Stimulated activated naive CD4-positive, alpha-beta T cell (primary cell): ENCODE results near the gene SLC27A3.
A peak's percentile ranks its signal among the peaks of the same experiment; 100 is the strongest.

Source experiments
- DNase-seq, 6 experiments: peaks; one replicate each; lab custom pipeline; 2025; lab: John Stamatoyannopoulos, UW

Gene SLC27A3, protein sequence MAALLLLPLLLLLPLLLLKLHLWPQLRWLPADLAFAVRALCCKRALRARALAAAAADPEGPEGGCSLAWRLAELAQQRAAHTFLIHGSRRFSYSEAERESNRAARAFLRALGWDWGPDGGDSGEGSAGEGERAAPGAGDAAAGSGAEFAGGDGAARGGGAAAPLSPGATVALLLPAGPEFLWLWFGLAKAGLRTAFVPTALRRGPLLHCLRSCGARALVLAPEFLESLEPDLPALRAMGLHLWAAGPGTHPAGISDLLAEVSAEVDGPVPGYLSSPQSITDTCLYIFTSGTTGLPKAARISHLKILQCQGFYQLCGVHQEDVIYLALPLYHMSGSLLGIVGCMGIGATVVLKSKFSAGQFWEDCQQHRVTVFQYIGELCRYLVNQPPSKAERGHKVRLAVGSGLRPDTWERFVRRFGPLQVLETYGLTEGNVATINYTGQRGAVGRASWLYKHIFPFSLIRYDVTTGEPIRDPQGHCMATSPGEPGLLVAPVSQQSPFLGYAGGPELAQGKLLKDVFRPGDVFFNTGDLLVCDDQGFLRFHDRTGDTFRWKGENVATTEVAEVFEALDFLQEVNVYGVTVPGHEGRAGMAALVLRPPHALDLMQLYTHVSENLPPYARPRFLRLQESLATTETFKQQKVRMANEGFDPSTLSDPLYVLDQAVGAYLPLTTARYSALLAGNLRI

DNA sequence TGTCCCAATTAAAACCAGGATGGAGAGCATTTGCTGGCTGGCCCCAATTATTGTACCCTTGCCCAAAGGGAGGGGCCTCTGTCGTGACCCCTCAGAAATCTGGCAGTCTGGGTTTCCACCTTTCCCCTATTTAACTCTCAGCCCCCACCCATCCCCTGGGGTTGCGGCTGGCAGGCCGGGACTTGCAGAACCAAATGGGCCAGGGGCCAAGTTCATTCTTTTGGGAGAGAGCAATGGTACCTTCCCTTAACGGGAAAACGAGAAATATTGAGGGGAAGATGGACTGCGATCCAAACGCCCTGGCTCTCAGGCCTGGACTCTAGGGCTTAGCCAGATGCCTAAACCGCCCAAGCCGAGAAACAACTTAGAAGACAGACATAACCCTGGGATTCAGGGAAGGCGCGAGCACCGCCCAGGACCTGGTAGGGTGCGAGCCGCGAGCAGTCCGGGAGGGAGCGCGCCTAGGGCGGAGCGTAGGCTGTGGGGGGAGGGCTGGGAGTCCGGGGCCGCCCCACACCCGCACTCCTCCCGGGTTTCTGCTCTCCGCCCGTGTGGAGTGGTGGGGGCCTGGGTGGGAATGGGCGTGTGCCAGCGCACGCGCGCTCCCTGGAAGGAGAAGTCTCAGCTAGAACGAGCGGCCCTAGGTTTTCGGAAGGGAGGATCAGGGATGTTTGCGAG lies at the start of gene SLC27A3:
Gene SLC27A3 (plus strand): TSS at position 628 of the 678 bp plus-strand sequence. CDS start 91 bp downstream, outside the sequence.
- DNase-seq: peak in 2 of 6 experiments; percentile 9 to 36

DNA sequence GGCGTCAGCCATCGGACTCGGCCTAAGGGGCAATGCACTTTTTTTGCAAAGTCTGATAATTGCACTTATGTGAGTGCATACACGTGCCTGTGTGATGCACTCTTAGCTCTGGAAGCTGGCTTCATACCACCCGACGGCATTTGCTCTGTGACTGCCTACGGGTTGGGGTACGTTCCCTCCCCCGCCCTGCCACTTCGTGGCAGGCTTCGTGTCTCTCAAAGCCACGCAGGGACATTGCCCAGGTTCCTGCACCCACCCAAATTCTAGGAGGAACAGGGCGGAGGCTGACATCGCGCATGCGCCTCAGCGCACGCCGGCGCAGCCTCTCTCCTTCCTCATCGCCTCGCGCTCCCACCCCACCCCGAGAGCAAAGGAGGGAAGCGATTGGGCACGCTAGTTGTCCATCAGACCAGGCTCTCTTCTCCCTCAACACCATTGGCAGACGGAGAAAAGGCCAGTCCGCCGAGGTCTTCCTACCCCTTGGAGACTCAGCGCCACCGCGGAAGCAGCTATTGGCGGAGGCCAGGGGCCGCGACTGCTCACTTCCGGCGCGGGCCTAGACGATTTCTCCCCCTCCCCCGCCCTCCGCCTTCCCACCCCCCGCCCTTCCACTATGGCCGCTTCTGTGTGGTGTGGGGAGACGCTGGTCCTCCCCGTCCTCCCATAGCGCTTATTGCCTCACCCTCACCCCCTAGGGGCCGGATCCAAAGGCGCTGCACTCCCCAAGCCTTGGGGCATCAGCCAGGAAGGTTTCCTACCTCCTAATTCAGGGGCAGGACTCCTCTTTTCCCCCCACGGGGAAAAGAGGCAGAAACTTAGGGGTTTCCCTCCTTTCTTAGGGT lies 47.5 kb upstream of the SLC27A3 start, which contains the start of gene INTS3:
Gene INTS3 (plus strand): TSS at position 588 of the 842 bp plus-strand sequence. CDS start 585 bp downstream, outside the sequence.
- peak; percentile 94 to 99 (median 99) for DNase-seq

DNA sequence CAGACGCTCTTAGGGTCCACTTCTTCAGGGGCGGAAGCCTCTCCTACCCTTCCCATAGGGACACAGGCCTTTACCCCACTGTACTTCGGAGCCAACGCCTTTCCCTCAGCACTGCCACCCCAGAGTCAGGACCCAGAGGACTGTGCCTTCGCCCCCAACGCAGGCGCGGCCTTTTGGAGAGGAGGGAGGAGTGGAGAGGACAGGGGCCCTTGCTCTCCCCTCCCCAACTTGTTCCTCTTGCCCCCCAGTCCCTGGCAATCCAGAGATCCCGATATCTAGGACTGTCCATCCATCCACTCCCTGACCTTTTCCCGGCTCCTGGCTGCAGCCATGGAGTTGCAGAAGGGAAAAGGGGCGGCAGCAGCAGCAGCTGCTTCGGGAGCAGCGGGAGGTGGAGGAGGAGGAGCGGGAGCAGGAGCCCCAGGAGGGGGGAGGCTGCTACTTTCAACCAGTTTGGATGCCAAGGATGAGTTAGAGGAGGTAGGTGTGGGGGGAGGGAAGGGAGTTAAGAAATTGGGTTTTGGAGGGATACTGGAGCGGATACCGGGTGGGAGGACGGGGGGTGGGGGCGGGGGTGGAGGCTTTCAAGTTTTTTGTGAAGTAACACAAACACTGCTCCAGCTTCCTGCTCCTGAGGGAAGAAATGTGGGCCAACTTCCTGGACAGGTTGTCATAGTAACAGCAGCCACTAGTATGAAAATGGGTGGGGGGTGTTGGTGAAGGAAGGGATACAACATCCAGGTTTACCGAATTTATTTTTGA lies 46.7 kb upstream of the SLC27A3 start:
- peak in 1 of 6 experiments; percentile 30 for DNase-seq

DNA sequence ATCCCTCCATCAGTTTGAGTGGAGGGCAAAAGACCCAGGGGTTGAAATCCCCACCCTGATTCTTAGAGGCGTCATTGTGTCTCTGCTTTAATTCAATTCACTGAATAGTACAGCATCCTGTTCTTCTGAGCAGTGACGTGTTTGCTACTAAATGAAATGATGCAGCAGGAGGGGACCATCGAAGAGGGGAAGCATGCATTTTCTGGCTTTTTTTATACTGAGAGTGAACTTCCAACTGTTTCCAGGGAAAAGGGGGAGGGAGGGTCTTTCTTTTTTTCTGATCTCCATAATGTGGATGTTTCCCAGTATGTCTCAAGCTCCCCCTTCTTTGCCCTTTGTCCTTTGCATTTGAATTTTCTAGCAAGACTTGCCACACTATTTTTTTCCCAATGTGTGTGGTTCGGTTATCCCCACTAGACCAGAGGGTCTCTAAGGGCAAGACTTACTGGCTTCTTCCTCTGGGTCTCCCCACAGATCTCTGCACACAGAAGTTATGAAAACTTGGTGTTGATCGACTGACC lies 44.7 kb upstream of the SLC27A3 start:
- DNase-seq: no peak

DNA sequence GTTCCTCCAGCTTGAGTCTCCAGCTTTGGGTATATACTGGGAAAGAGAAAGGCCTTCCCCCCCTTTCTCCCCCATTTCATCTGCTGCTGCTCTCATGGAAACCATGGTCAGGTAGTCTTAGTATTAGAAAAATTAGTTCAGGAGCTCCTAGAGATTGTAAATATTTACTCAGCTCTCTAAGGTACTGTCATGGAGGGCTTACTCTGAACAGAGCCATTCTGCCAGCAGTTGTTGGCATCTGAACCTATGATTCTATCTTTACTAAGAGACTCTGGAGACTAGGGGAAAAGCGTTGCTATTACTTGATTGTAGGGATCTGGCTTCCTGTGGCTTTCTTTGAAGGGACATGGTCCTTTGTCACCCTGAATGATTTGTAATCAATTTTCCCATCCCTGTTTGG lies 41.2 kb upstream of the SLC27A3 start:
- DNase-seq: no peak

DNA sequence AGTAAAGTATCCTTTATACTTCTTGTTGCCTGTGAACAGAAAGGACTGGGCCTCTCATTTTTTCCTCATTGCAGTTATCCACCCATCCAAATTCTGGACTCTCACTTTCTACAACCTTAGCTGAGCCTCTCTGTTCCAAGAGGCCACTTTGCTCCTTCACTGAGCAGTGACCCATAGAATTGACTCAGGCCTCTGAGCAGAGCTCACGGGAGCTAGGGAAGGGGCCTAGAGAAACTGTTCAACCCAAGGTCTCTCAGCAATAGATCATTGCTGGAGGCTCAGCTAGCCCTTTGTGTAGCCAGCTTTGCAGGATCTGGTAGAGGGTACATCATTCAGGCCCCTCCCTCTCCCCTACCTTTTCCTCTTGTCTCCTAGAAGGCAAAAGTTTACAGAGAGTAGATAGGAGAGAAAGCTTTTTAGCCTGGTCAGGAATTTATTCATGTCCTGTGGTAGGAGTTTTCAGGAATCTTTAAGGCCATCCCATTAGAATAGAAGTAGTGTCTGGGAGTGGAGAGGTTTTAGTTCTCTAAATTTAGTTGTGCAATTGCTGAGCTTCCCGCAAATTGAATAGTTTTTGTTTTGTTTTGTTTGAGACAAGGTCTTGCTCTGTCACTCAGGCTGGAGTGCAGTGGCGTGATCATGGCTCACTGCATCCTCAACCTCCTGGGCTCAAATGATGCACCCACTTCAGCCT lies 40.7 kb upstream of the SLC27A3 start:
- DNase-seq: no peak

DNA sequence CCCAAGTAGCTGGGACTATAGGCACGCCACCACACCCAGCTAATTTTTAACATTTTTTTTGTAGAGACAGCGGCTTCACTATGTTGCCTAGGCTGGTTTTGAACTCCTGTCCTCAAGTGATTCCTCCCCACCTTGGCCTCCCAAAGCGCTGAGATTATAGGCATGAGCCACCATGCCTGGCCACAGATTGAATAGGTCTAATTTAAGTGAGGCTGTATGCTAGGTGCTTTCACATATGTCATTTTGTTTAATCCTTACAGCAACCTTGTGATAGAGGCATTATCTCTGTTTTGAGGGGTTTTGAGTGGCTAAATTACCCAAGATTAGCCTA lies 40.2 kb upstream of the SLC27A3 start:
- DNase-seq: no peak

DNA sequence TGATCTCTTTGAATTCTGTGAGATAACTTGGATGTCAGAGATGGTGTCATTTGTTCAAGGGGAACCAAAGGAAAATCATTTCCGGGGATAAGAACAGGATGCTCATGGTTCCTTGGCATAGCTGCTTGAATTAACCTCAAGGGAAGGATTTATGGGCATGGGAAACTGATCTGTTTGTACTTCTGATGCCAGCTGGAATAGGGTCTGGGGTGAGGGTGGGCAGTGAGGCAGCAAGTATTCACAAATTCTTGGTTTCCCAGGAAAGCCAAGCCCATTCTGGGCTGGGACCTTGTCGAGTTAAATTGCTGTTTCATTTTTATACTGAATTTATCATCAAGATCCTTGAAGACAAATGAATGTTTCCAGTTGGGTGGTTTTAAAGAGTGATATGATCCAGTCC lies 33.2 kb upstream of the SLC27A3 start:
- DNase-seq: no peak

DNA sequence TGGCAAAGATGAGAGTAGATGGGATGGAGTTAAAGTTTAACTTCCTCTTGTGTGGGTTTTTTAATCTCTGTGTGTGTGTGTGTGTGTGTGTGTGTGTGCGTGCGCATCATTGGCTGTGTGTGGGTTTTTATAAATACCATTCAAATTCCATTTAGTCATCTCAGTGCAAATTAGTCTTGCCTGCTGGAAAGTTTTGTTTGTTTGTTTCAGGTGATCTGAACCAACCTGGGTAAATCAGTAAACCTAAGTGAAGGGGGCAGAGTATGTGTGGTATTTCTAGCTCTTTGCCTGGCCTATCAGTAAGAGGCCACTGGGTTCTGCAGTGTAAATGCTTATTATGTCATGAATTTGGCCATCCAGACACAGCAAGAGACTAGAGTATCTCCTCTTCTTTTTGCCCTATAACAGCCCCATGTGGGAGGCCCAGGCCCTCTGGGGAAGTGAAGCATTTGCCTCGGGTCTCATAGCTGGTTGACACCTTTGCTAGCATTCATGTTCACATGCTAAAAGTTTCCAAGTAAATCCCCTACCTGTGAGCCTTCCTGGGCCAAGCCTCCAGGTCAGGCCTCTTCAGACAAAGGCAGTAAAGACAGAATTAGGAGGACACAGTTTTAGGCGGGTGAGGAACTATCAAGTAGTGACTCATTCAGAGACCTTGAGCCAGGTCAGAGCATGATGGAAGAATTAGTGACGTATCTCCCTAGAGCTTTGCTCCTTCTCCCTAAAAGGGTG lies 32.6 kb upstream of the SLC27A3 start:
- DNase-seq: no peak

DNA sequence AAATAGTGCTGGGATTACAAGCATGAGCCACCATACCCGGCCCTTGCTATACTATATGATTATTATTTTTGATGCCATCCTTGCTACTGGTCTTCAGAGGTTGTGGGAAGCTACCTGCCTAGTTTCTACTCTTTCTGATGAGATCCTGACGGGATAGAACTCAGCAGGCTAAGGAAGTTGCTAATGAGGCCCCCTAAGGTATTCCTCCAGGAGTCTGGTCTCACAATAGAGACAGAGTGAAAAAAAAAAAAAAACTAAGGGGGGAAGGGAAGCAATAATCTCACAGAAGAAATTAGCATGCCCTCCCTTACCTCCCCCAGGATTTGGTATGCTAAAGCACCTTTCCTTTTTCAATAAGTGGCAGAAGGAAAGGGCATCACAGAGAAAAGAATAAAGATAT lies 29.8 kb upstream of the SLC27A3 start:
- no peak for DNase-seq

DNA sequence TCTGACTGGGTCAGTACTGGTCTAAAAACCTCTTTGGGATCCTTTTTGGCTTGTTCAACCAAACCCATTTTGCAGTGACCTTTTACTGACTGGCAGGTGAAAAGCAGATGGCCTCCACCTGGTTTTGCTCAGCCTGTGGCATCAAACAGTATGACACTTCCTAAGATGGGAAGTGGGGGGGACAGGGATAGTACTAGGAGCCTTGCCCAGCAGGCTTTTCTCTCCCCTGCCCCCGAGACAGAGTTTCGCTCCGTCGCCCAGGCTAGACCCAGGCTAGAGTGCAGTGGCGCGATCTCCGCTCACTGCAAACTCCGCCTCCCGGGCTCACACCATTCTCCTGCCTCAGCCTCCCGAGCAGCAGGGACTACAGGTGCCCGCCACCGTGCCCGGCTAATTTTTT lies 29.0 kb upstream of the SLC27A3 start:
- DNase-seq: no peak

DNA sequence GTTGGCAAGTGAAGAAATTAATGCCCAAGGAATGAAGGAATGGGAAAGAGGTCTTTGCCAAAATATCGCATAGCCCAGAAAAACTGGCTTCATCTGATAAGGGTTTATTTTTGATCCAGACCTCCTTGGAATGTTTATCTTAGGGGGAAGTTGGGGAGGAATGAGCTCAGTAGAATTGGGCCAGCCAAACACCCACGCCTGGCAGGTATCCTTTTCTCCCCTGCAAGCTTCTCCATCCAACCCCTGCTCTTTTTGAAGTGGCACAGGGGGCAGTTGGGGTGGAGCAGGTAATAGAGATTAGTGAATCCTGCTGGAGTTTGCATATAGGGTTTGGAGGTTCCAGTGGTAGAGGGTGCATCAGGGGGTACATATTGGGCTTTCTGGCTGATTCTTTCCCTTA lies 26.3 kb upstream of the SLC27A3 start:
- DNase-seq: no peak

DNA sequence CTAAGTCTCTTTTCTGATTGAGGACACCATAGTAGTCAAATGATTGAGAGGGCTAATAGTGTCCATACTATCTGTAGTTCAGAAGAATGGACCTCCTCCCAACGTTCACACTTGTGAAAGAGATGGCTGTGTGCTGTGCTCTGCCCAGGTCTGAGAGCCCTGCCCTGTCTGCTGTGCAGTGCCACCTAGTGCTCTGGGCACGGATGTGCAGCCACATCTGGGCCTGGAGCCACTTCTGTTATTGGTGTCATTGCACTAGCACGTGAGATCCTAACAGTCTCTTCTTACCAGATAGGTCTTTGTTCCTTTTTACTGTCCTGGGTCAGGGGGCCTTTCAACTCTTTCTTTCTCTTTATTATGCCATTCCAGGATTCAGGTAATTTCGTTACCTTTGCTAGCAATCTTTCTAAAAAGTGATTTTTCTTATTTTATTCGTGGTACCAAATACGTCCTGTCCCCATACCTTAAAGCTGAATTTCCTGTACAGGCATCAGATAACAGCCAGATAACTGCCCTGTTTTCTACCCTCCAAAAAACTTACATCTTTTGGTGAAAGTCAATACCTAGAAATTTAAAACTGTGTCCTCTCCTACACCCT lies 25.7 kb upstream of the SLC27A3 start:
- DNase-seq: peak; percentile 52 to 74 (median 64)

DNA sequence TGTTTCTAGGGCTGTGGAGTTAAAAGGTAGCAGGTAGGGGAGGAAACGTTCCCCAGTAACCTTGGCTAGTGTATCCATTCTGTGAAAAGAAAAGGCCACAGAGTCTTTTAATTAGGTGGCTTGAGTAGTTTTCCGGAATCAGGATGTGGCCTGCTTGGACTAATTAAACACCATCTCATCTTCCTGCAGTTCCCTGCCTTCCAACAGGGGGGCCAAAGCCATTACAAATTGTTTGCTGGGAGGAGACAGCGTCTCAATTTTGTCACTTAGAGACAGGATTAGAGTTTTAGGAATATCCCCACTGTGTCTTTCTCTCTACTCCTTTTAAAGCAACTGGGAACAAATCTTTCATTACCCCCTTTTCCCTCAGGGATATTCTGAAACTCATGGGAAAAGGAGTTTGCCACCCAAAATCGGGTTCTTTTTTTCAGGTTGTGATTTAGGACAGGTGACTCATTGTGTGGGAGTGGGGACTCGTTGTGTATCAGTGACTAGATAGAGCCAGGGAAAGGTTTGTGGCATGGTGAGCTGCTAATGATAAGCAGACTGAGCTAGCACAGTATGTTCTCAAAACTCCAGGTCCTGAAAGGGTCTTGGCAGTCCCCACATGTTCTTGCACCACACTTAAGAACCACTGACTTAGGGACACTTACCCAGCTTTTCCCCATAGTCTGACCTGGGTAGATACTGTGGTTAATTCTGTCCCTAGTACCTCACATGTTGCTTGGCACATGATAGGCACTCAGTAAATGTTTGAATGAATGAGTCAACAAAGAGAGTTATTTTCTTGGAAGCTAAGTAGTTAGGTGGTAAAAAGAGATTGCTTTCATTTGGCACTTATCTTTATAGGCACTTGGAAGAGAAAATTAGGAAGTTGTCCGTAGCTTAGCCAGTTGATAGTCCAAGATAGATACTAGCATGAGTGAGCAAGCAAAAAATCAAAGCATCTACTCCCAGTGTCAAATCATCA lies 24.9 kb upstream of the SLC27A3 start:
- no peak for DNase-seq

DNA sequence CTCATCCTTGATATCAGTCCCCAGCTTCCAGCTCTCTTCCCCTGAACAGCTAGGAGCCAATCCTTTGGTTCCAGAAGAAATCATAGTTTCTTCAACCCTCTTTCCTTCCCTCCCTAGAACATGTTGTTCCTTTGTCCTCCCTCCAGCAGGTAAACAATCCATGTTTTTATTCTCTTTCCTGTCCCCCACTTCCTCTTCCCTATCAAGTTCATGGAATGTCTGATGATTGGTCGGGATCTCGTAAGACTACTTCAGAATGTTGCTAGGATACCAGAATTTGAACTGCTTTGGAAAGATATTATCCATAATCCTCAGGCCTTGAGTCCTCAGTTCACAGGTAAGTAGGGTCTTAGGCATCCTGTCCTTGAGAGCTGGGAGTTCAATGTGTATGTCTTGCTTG lies 23.1 kb upstream of the SLC27A3 start:
- DNase-seq: no peak

DNA sequence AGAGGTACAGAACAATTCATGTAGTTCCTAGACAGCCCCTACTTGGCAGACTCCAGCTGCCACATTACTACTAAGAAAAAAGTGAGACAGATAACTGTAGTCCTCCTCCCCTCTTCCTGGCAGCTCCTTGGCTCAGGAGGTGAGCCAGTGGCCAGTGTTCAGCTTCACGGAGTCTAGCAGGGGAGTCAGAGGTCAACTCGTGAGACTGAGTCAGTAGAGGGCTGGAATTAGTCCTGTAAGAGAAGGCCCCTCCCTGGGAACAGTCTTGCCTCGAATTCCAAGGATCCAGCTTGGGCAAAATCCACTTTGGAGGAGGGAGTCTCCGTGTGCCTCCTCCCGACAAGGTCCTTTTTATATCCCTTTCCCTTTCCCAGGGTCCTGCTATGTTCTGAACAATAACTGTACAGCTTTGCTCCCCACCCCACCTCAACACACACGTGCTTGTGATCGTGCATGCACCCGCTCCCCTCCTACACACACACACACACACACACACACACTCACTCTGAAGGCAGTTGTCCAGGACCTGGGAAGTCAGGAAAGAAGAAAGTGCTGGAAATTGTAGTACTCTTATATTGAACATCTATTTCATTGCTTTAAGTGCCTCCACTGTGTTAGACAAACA lies 22.5 kb upstream of the SLC27A3 start:
- no peak for DNase-seq

DNA sequence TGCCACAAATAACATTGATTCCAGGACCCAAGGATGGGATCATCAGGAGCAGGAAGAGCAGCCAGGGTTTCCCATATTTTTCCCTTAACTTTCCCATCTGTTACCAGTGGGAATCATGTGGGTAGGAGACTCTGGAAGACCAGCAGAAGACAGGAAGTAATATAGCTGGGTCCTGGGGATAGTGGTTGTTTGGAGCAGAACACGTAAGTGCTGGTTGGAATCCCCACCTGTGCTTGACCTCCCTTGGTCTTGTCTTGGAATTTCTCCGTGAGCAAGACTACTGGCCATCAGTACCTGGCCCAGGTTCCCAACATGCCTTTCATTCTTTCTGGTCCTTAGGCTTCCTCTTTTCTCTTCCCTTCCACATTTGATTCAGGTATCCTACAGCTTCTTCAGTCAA lies 20.9 kb upstream of the SLC27A3 start:
- no peak for DNase-seq

DNA sequence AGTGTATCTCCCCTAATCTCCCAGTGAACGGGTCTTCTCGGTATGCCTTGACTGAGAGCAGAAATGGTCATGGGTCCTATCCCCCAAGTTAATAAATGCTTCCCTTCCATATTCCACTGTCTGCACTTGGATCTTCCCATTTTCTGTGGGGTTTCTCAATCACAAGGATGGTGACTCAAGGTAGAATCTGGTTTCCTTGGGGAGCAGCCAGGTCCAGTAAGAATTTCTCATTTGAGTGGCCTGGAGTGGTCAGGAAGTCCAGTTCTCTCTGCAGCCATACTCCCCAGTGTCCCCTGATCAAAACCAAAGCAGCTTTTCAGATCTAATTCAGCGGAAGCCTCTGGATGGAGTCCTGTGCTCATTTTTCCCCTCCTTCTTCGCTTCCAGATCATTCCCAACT lies 14.8 kb upstream of the SLC27A3 start:
- no peak for DNase-seq
